OCI-LY3 (cell line): Measurements from ENCODE around the gene BST1.

ENCODE experiments used
- H2AFZ ChIP-seq: fragments of 200-600, 300-600 bp; shearing (Covaris generic); 2 replicates; pipeline ENCODE4 v1.6.0; 2014; ENCODE audit warnings: antibody characterized with exemption, low read depth, low read length
- H3K27ac ChIP-seq: fragments of 200-600, 300-600 bp; sonication (generic); 2 replicates; pipeline ENCODE4 v1.5.1; 2014; ENCODE audit warnings: mild to moderate bottlenecking, low read length, moderate library complexity, mixed read lengths
- H3K27me3 ChIP-seq: fragments of 200-600, 300-600 bp; sonication (generic); 2 replicates; pipeline ENCODE4 v1.6.1; 2014; ENCODE audit warnings: low read depth, low read length, mixed read lengths
- H3K36me3 ChIP-seq: fragments of 200-600, 300-600 bp; sonication (generic); replicated peaks from 2 replicates; pipeline ENCODE3; 2014; ENCODE audit warnings: low read depth, low read length, mixed read lengths
- H3K4me1 ChIP-seq: fragments of 300-600, 200-600 bp; sonication (generic); 2 replicates; pipeline ENCODE4 v1.6.1; 2014; ENCODE audit warnings: low read length, mixed read lengths
- H3K4me2 ChIP-seq: fragments of 200-600, 300-600 bp; sonication (generic); 2 replicates; pipeline ENCODE4 v1.6.1; 2014; ENCODE audit warnings: low read length, mixed read lengths
- H3K4me3 ChIP-seq: fragments of 300-600, 200-600 bp; sonication (generic); 2 replicates; pipeline ENCODE4 v1.5.1; 2014; ENCODE audit warnings: antibody characterized with exemption, mild to moderate bottlenecking, low read length, moderate library complexity
- H3K79me2 ChIP-seq: fragments of 300-600, 200-600 bp; shearing (Covaris generic); 2 replicates; pipeline ENCODE4 v1.6.1; 2014; ENCODE audit warnings: mild to moderate bottlenecking, low read length, mixed read lengths
- H3K9ac ChIP-seq: fragments of 300-600, 200-600 bp; shearing (Covaris generic); 2 replicates; pipeline ENCODE4 v1.6.0; 2014; ENCODE audit warnings: mild to moderate bottlenecking, low read length, moderate library complexity
- H3K9me3 ChIP-seq: fragments of 200-600, 300-600 bp; shearing (Covaris generic); 2 replicates; pipeline ENCODE4 v1.6.1; 2014; ENCODE audit warnings: low read length, mixed read lengths; ENCODE audit not compliant: insufficient read depth
- H4K20me1 ChIP-seq: fragments of 200-600, 300-600 bp; sonication (generic); 2 replicates; pipeline ENCODE4 v1.6.1; 2016; ENCODE audit warnings: low read length, mixed read lengths; ENCODE audit not compliant: insufficient read depth
- EZH2phosphoT487 ChIP-seq: fragments of 200-600 bp; shearing (Covaris generic); IDR thresholded peaks from 2 replicates; pipeline ENCODE4 v1.6.1; 2018; ENCODE audit warnings: antibody characterized with exemption, mixed run types, low read depth
- TF ChIP-seq, protein P1 (sequence below): fragments of 200-600, 300-600 bp; sonication (generic); IDR thresholded peaks from 2 replicates; pipeline ENCODE4 v1.5.1; 2014; ENCODE audit warnings: antibody characterized with exemption, low read length, low read depth

BST1 gene

GRCh38 chr4:15694431-15694830, 8.4 kb upstream of the BST1 start:
- H3K36me3 ChIP-seq = no peaks in the 10 kb centered on the region
- no peak overlapping the region for H2AFZ ChIP-seq
- H3K9ac ChIP-seq = no peak overlapping the region
- no peak overlapping the region for H3K4me3 ChIP-seq
- no peaks in the 10 kb centered on the region for H3K4me1 ChIP-seq
- peaks cover 3% of the 10 kb centered on the region; the same call in 1 of the 2 replicates for H3K9me3 ChIP-seq
- H3K79me2 ChIP-seq = no peaks in the 10 kb centered on the region
- H3K27ac ChIP-seq = no peak overlapping the region
- H3K27me3 ChIP-seq = no peaks in the 10 kb centered on the region
- no peak overlapping the region for H3K4me2 ChIP-seq
- no peaks in the 10 kb centered on the region for H4K20me1 ChIP-seq
- TF ChIP-seq EZH2phosphoT487 = no peak
- TF ChIP-seq, protein P1, sequence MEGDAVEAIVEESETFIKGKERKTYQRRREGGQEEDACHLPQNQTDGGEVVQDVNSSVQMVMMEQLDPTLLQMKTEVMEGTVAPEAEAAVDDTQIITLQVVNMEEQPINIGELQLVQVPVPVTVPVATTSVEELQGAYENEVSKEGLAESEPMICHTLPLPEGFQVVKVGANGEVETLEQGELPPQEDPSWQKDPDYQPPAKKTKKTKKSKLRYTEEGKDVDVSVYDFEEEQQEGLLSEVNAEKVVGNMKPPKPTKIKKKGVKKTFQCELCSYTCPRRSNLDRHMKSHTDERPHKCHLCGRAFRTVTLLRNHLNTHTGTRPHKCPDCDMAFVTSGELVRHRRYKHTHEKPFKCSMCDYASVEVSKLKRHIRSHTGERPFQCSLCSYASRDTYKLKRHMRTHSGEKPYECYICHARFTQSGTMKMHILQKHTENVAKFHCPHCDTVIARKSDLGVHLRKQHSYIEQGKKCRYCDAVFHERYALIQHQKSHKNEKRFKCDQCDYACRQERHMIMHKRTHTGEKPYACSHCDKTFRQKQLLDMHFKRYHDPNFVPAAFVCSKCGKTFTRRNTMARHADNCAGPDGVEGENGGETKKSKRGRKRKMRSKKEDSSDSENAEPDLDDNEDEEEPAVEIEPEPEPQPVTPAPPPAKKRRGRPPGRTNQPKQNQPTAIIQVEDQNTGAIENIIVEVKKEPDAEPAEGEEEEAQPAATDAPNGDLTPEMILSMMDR = no peak

DNA sequence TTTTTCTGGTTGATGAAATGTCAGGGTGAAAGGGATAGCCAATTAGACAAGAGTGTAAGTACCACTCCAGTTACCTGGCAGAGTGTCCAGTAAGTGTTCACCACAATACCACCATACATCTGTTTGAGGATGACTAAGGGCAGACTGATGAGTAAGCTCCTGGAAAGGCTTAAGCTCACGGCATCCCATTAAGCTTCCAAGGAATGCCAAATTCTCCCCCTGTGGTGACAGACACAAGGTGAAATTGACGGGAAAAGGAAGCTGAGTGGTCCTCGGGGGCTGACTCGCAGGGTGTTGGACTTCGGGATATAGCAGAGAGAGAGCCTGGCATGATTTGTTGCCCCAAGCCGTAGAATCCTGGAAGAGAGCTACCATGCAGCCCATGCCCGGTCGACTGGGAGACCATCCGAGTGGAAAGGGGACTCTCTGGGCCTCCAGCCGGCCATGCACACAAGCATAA, 7.6 kb upstream of the BST1 start:
- no peaks in the 10 kb centered on the region for H3K27me3 ChIP-seq
- H3K79me2 ChIP-seq = no peaks in the 10 kb centered on the region
- peaks cover 6% of the 10 kb centered on the region for H3K9me3 ChIP-seq
- TF ChIP-seq, protein P1 = no peak
- no peak for TF ChIP-seq EZH2phosphoT487
- H2AFZ ChIP-seq = no peak overlapping the region
- no peak overlapping the region for H3K27ac ChIP-seq
- H3K36me3 ChIP-seq = no peaks in the 10 kb centered on the region
- no peaks in the 10 kb centered on the region for H3K4me1 ChIP-seq
- H3K4me2 ChIP-seq = no peak overlapping the region
- H4K20me1 ChIP-seq = no peaks in the 10 kb centered on the region
- H3K4me3 ChIP-seq = no peak overlapping the region
- H3K9ac ChIP-seq = no peak overlapping the region

GRCh38 chr4:15695729-15696128, 7.1 kb upstream of the BST1 start:
- Histone ChIP-seq H3K9me3 (peaks cover 6% of the 10 kb centered on the region), H3K27me3 (no peaks in the 10 kb centered on the region), H3K4me3 (no peak overlapping the region), H3K4me2 (no peak overlapping the region), H3K4me1 (no peaks in the 10 kb centered on the region), H3K36me3 (no peaks in the 10 kb centered on the region), H3K79me2 (no peaks in the 10 kb centered on the region), H3K27ac (no peak overlapping the region), H4K20me1 (no peaks in the 10 kb centered on the region), H2AFZ (no peak overlapping the region), H3K9ac (no peak overlapping the region)
- TF ChIP-seq, protein P1 = no peak
- TF ChIP-seq EZH2phosphoT487 = no peak

DNA sequence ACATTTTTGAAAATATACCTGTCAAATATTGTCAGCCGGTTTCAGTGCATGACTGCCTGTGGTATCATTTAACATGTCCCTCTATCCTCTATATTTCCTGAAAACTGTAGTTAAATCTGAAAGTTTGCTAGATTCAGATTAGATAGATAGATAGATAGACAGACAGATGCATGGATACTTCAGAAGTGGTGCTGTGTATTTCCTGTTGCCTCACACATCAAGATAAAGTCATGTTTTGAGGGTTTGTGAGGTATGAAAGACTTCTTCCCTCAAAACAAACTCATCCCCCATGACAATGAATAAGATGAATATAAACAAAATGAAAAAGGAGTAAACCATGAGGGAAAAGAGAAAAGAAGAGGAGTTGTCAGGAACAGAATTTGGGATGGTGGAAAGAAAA, 6.0 kb upstream of the BST1 start:
- no peaks in the 10 kb centered on the region for H3K36me3 ChIP-seq
- no peak overlapping the region for H3K27ac ChIP-seq
- no peaks in the 10 kb centered on the region for H3K4me1 ChIP-seq
- H4K20me1 ChIP-seq = no peaks in the 10 kb centered on the region
- H3K4me2 ChIP-seq = no peak overlapping the region
- H3K79me2 ChIP-seq = no peaks in the 10 kb centered on the region
- no peak overlapping the region for H2AFZ ChIP-seq
- no peak overlapping the region for H3K9ac ChIP-seq
- no peaks in the 10 kb centered on the region for H3K27me3 ChIP-seq
- H3K9me3 ChIP-seq = peaks cover 6% of the 10 kb centered on the region
- no peak overlapping the region for H3K4me3 ChIP-seq
- TF ChIP-seq, protein P1 = no peak
- TF ChIP-seq EZH2phosphoT487 = no peak
